ENCODE measurements around the gene CNOT3. TPM values are rescaled to one million over a fixed set of nuclear protein-coding genes. Genes with fewer than 3 reads are reported as not detected.

CNOT3 gene
- total and polyA plus RNA-seq, 9 of the 15 experiments (the other 6 are each of a cell fraction or from before 2014, with no cell fraction given): 0.27 to 60.4 (median 9.9) TPM

- TF ChIP-seq MAFG (tag; conservative IDR thresholded peaks at IDR 0.05) (no peak), HDAC2 (IDR thresholded peaks at IDR 0.05) (no peak), CBFA2T3 (IDR thresholded peaks at IDR 0.05) (no peak), VEZF1 (CRISPR knock-in tag; IDR thresholded peaks at IDR 0.05) (0 out of 2 replicates have a peak, but pooled peaks have one; percentile 26), MYBL2 (IDR thresholded peaks at IDR 0.05; ENCODE audit: low read depth) (no peak), MYBL2 (CRISPR knock-in tag; IDR thresholded peaks at IDR 0.05; ENCODE audit: borderline replicate concordance) (no peak), CHAMP1 (IDR thresholded peaks at IDR 0.05) (no peak), ZNF282 (CRISPR knock-in tag; IDR thresholded peaks at IDR 0.05) (no peak), ATF3 (IDR thresholded peaks at IDR 0.05) (peak; percentile 22; the same call in 1 of the 2 replicates), ATF3 (CRISPR knock-in tag; conservative IDR thresholded peaks at IDR 0.05) (no peak), MTA3 (IDR thresholded peaks at IDR 0.05; ENCODE audit: borderline replicate concordance) (no peak), HBP1 (CRISPR knock-in tag; IDR thresholded peaks at IDR 0.05) (no peak)
- intact Hi-C loops (cut with micrococcal nuclease): no loop called here
- H3K79me2 ChIP-seq (ENCODE audit: control insufficient read depth, insufficient read depth, low read length): peaks cover 24% of the 10 kb centered on the region
- ChIA-PET POLR2A (interaction anchor here (0.6 kb wide), 1 partner anchor 14 kb away, joined by 5 read pairs; no protein-coding TSS in a partner anchor), CTCF (ENCODE audit: low intra/inter-chr PET ratio) (no interaction called here)
- WGBS (ENCODE audit: insufficient coverage, low coverage, missing lambda C conversion rate): 38% methylated on average over 5 of the region's 5 CpGs
- H3K9me1 ChIP-seq (ENCODE audit: control insufficient read depth, insufficient read depth, low read length): no peaks in the 10 kb centered on the region
- peaks cover 0 to 34% of the 10 kb centered on the region in 2 experiments; a peak in 4 of 5 replicates for H3K4me1 ChIP-seq (replicated peaks in 1 of 2; ENCODE audit: control insufficient read depth in 2 of 2, insufficient read depth in 2 of 2, low read length in 2 of 2)
- H3K9ac ChIP-seq (ENCODE audit: insufficient read depth in 1 of 2, low read depth in 2 of 2, low read length in 2 of 2): peak within 1 kb of the TSS in 1 of 2 experiments; percentile 56; a peak in 1 of 4 replicates
- FAIRE-seq (no peak), ATAC-seq (no peak), DNase-seq (ENCODE audit: extremely low read depth in 1 of 4, low spot score in 3 of 4) (no peak)
- H3K9me3 ChIP-seq (replicated peaks; ENCODE audit: control insufficient read depth, insufficient read depth, low read depth, low read length): no peaks in the 10 kb centered on the region
- H2AFZ ChIP-seq (ENCODE audit: low read depth, low read length): no peak within 1 kb of the TSS
- no TSS peak for BruUV-seq (replicated peaks)
- no peaks in the 10 kb centered on the region for H4K20me1 ChIP-seq (replicated peaks; ENCODE audit: control insufficient read depth, insufficient read depth, low read length)
- H3K27me3 ChIP-seq (ENCODE audit: control insufficient read depth in 2 of 2, insufficient read depth in 2 of 2, low read length in 2 of 2): no peaks in the 10 kb centered on the region
- no peak within 1 kb of the TSS for H3K4me3 ChIP-seq
- in situ Hi-C loops (cut with MboI): no loop called here
- no peak within 1 kb of the TSS for H3K27ac ChIP-seq (ENCODE audit: extremely low read depth, low read depth, low read length)
- H3K36me3 ChIP-seq (ENCODE audit: control insufficient read depth, insufficient read depth, low read length): peaks cover 13% of the 10 kb centered on the region; the same call in 2 of the 3 replicates
- H3K4me2 ChIP-seq (ENCODE audit: insufficient read depth, low read length): no peak within 1 kb of the TSS
Measured at GRCh38 chr19:54100561-54100960, 37.0 kb upstream of the CNOT3 start, which contains the start of gene OSCAR. TSS of gene OSCAR (minus strand) at chr19:54100803. CDS start at chr19:54100792, 11 bp downstream.

All from K562 (cell line).